Amniotic stem cell (primary cell): Measurements from ENCODE around the gene F7.
"Not testable (repeated sequence)": the region's sequence is repeated elsewhere in the genome, so short reads cannot be mapped to it uniquely, and the experiment has no call there.

Experiments
- DNase-seq: peaks from one replicate; lab custom pipeline; 2025; lab: John Stamatoyannopoulos, UW

The F7 gene

DNA sequence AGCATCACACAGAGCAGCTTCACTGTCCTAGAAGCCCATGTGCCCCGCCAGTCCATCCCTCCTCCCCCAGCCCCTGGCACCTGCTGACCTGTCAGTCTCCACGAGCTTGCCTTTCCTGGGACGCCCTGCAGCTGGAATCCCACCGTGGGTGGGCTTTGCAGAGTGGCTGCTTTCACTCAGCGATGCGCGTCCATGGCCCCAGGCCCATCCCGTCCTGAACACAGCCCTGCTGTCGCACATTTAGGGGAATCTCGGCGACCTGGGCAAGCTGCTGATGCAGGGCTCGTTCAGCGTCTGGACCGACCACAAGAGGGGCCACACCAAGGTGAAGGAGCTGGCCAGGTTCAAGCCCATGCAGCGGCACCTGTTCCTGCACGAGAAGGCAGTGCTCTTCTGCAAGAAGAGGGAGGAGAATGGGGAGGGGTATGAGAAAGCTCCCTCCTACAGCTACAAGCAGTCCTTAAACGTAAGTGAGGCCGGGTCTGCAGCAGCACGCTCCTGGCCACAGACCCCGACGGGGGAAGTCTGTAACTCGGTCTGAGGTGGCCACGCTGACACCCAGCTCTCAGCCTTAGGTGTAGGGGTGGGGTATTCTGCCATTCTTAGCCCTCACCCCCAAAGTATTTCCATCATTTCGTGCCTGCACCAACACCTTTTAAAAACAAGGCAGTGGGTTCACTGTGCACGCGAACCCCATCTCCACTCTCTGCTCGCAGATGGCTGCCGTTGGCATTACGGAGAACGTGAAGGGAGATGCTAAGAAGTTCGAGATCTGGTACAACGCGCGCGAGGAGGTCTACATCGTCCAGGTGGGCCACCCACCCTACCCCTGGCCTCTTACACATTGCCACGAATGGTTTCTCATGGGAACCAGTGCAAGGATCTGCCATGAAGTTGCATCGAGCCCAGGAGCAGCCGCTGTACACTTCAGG, 18.3 kb upstream of the F7 start:
- no peak for DNase-seq

DNA sequence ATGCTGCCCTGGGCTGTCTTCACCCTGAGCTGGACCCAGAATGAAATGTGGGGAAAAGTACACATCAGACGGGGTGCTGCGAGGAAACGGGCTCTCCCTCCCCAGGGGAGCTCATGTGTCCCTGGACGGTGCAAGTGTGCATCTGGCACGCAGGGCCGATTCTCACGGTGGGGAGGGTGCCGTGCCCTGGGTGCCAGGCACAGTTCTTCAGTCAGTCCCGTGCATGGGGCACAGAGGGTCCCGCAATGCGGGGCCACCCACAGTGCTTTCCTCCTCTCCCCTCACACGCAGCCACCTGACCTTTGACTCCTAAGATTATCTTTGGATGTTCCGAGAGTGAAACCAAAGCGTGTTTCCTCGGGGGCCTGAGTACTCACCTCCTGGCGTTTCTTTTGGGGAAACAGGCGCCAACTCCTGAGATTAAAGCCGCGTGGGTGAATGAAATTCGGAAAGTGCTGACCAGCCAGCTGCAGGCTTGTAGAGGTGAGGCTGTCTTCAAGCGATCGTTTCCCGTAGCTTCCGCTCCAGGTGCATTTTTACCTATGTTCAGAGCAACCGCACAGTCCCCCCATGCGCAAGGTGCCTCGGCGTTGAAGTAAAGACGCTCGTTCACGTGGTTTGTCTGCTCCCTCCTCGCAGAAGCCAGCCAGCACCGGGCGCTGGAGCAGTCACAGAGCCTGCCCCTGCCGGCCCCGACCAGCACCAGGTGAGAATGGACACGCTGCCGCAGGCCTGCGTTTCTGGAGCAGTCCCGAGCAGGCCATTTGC, 17.5 kb upstream of the F7 start:
- no peak for DNase-seq

DNA sequence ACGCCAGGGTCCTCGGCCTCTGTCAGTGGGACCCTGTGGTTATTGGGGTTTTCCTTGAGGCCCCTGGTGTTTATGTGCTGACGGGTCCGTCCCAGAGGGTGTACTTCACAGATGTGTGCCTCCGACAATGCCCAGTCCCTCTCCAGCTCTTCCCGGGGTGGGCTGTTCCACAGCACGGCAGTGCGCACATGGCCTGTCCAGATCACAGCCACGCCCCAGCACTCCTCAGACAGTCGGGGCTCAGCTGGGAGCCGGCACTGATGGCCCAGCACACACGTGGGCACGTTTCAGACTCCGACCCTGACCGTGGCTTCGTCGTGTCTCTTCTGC, 16.9 kb upstream of the F7 start:
- DNase-seq: no peak

DNA sequence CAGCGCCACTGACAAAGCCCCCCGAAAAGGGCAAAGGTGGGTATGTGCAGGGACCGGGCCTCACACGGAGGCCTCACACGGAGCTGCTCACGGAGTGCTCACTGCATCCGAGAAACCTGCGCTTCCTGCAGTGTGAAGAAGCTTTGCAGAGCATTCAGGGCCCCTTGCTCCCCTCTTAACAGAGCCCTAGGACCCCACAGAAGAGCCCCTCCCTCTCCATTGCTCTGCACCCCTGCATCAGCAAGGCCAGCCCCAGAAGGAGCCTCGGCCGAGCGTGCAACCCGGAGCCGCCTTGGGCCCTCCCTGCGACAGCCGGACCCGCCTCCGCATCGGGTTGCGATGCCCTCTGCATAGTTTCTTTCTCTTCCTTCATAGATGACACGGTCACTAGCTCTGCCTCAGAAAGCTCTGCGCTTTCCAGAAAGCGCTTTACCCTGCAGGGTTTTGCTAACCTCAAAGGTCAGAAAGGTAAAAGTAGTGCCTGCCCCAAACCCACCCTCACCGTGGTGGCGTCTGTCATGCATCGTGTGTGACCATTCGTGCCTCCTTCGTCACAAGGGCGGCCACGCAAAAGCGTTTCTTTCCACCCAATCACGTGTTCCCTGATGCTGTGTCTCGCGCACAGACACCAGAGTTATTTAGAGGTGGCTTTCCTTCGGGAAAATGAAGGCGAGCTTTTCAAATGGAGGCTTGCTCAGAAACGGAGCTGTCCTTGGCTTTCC, 15.7 kb upstream of the F7 start:
- DNase-seq: no peak

DNA sequence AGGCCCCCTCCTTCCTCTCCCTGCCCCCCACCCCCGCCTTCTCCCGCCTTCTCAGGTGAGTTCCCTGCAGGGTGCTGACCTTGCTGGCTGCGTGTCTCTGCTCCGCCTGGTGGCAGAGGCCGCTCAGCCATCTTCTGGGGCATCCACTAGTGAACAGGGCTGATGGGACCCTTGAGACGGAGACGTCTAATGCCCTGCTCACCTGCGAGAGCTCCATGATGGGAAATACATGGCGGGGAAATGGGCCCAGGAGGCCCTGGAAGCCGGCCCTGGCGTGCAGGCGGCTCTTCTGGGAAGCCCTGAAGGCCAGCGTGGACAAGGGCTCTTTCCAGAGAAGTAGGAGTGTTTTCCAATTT, 15.2 kb upstream of the F7 start:
- no peak for DNase-seq

DNA sequence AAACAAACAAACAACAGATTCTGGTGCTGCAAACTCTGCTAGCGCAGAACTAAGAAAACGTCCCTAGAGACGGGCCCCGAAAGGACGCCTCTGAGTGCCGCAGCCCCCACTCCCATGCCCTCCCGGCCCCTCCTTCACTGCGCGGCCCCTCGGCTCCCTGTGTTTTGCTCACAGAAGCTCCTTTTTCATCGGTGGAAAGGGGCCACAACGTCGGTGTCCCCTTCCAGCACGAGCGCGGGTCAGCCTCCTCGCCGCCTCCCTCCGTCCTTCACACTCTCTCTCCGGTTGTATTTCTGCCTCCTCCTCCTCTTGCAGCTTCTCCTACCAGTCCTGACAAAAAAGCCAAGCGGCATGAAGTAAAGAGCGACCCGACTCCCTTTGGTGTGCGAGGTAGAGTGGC, 14.8 kb upstream of the F7 start:
- no peak for DNase-seq

DNA sequence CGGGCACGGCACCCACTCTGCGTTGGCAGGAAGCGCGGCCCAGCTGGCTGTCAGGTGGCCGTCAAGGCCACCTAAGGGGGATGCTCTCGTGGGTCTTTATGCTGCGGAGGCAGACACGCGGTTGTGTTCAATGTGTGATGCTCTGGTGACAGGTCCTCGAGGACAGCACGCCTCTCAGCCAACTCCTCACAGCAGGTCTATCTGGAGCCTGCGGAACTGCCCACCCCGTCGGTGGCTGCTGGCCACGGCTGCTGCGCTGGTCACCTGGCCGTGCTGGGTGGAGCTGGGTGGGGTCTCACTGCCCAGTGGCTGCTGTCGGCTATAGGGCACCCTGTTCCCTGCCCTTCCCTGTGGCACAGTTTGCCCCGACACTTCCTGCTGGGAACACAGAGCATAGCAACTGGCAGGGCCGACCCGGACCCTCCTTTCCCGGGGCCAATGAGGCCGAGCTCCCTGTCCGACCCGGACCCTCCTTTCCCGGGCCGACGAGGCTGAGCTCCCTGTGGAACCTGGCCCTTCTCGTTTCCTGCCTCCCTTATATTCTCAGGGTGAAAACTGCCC, 14.3 kb upstream of the F7 start:
- no peak for DNase-seq

DNA sequence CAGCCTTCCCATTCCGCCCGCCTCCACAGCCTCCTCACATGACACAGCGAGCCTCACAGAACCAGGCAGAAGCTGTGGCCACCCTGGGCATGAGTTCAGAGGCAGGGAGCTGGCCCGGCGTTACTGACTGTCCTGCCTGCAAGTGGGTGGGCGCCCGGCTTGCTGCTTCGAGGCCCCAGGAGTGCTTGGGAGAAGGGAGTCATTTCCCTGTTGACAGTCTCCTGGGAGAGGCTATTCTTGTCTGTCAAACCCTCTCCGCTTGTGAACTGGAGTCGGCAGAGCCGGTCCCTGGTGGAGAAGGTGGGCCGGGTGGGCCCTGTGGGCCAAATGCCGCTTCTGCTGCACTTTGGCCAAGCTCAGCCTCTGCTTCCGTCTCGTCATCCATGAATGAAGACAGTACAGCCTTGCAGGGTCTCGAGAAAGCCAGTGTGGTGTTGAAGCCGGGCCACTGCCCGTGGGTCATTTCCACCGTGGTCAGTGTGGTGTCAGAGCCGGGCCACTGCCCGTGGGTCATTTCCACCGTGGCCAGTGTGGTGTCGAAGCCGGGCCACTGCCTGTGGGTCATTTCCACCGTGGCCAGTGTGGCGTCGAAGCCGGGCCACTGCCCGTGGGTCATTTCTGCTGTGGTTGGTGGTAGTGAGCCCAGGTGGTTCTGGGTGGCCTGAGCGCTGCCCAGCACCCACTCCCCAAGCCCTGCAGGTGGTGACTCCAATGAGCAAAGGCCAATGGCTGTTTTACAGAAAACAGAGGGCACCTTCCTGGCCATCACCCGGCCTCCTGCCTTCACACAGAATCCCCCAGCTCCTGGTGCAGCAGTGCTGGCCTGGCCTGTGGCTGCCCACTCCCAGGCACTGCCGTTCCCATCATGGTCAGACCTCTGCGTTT, 13.5 kb upstream of the F7 start:
- DNase-seq: no peak

DNA sequence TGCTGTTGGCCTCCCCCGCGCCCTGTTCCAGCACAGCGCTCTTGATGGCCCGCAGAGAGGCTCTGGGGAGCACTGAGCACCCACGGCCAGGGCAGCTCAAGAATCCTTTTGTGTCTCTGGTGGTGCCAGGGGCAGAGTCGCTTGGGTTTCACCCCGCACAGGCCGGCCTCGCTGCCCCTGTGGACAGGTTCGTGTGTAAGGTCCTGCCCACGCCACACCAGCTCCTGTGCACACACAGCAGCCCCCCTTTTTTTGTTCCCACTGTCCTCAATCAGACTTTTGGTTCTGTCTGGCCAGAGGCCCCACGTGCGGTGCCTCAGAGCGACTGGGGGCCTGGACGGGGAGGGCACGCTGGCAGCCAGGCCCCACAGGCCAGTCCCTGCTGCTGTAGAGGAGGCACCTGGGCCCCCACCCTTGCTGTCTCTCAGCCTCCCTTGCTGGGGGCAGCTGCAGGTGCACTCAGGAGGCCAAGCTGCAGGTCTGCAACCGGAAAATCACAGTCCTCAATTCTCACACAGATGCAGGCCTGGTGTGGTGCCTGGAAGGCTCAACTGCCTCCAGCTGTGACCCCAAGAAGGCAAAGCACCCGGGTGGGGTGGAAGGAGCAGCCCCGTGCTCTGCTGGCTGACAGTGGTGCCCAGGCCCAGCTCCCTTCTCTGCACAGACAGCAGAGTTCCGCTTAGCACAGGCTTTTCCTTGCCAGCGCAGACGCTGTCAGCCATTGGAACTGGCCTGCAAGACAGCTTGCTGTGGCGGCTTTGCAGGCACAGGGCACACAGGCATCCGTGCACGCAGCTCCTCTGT, 12.6 kb upstream of the F7 start:
- DNase-seq: no peak

DNA sequence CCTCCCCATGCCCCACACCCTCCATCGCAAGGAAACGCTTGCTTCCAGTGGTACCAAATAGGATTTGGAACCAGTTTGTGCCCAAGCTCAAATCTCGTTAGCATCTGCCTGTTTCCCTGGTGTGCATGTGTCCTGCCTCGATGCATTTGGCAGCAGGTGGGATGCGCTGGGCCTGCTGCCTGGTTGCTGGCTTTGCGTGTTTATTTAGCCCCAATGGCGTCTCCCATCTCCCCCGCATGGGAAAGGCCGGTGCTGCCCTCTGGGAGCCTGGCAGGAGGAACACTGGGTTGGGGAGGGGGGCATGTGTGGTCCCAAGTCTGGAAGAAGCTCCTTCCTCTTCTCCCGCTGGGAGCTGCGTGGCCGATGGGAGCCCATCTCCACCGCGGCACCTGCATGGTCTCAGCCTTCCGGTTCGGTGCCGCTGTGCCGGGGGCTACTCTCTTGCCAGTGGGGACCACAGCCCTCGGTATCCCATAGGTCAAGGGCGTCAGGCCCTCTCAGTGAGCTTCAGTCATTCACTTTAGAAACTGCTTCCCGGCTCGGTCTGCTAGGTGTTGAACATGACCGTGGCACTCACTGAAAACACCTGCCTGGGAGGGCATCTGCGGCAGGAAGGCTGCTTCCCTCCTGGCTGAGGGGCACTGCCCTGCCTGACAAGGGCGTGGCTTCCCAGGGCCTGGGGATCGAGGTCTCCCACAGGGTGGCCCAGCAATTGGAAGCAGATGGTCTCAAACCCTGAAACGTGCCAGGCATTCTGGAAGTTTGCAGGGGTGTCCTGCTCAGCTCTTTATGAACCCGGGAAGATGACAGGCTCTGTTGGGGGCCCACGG, 11.8 kb upstream of the F7 start:
- no peak for DNase-seq

DNA sequence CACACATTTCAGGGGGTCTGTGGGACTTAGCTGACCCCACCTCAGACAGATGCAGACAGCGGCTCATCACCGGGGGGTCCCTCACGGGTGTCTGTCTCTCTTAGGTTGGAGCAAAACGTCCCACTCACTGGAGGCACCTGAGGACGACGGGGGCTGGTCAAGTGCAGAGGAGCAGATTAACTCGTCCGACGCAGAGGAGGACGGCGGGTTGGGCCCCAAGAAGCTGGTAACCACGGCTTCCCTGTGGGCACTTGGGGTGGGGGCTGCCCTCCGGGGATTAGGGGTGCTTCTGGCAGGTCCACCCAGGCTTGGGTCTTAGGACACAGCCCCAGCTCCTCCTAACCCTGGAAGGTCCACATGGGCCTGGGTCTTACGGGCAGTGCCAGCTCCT, 11.2 kb upstream of the F7 start:
- no peak for DNase-seq

DNA sequence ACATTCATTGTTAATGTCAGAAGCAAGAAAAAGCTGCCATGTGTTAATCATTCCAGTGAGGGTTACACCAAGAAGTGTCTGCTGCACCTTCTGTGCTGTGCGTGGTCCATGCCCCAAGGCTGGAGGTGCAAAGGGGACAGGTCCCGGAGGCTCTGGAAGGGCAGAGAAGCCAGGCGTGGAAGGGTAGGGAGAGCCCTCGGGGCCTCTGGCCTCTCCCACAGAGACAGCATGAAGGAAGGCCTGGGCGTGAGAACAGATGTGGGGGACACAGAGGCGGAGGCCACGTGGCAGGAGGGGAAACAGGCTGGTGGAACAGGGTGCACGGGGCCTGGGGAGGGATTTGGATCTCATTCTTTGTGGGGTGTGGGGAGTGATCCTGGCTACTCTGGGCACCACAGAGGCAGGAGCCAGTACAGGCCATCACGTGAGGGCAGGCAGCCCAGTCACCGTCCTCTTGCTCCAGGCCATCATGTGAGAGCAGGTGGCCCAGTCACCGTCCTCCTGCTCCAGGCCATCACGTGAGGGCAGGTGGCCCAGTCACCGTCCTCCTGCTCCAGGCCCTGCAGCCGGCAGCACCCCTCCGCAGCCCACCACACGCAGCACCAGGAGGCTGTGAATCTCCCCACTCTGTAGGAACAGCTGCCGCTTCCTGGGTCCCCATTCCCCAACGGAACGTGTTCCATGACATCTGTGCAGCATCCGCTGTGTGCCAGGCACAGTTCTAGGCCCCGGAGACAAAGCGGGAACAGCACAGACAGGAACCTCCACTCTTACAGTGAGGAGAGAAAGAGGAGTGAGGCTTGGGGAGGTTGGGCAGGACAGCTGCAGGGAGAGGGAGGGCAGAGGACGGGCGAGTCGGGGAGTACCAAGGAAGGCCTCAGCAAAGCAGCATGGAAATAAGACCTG, 10.2 kb upstream of the F7 start:
- no peak for DNase-seq

DNA sequence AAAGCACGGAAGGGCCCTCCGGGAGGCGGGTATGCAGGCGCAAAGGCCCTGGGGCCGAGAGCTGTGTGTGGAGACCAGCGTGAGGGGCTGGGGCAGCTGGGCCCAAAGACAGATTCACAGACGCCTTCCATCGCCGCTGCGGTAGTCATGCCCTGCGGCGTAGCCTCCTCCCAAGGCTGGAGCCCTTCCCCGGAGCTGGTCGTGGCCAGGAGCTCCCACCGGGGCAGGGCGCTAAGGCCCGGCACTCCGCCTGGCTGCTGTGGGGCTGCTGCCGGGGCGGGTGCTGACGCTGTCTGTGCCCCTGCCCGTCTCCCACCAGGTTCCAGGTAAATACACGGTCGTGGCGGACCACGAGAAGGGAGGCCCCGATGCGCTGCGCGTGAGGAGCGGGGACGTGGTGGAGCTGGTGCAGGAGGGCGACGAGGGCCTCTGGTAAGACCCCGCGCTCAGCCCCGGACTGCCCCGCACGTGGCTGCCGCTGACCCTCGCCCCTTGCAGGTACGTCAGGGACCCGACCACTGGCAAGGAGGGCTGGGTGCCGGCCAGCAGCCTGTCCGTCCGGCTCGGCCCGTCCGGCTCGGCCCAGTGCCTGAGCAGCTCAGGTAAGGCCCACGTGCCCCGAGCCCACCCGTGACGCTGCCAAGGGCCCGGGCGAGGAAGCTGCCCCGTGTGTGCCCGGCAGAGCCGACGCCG, 9.4 kb upstream of the F7 start:
- DNase-seq: no peak

DNA sequence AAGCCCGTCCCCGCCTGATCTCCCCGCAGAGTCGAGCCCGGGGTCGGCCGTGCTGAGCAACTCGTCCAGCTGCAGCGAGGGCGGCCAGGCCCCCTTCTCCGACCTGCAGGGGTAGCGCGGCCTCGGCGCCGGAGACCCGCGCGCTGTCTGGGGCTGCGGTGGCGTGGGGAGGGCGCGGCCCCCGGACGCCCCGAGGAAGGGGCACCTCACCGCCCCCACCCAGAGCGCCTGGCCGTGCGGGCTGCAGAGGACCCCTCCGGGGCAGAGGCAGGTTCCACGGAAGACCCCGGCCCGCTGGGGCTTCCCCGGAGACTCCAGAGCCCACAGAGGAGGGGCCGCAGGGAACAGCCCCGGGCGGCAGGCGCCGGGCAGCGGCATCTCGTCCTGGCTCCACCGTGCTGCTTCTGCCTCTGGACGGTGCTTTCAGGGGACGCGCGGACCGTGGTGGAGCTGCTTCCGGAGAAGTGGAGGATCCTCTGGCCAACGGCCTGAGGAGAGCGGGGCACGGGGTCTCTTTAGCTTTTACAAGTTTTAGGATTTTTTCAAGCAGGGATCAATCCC, 8.8 kb upstream of the F7 start:
- DNase-seq: no peak

DNA sequence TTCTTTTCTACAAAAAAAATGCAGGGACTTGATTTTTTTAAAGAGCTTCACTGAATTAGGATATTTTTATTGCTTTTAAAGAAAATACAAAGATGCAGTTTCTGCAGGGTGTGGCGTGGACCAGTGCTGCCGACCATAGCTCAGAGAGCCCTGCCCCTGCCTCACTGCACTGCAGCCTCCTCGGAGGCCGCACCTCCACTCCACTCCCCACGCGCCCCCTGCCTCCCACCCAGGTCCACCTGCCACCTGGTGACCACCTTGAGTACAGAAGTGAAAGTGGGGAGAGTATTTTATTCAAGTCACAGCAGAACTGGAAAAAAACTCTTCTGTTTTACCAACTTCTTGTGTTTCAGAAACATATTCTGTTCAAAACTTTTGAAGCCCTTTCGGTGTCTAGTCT, 7.9 kb upstream of the F7 start:
- DNase-seq: no peak

DNA sequence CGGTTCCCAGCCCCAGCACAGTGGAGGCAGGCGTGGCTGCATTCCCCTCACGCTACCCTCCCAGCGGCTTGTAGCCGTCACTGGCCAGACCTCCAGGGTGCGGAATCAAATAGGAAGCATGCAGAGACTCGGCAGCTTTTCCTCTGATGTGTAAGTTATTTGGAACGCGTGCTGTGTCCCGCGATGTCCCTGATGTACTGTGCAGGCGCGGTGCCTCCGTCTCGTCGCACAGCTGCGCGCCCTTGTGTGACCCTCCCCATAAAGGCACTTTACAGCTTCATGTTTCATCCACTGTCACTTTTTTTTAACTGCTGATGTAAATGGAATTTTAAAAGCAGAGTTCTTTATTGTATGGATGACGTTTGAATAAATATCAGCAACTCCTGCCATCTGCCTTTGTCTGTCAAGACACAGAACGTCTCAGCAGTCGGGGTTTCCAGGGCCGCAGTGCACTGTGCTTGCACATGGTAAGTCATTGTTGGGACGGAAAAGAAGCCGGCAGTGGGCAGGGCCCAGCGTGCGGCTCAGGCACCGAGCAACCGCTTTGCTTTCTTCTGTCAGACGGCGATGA, 7.3 kb upstream of the F7 start:
- DNase-seq: no peak

DNA sequence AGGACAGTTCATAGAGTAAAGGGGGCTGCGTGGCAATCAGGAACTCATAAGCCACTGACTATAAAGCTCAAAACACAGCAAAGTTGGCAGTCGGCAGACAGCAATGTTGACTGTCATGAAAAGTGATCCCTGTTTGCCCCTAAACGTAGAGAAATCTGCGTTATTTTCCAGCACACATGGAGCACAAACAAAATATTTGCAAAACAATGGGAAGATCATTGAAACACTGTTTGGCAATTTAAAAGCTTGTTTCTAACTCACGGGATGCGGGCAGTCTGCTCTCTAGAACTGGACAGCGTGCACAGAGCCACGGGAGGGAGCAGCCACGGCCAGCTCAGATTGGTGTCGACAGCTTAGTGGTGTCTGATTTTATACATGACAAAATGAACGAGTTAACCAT, 6.4 kb upstream of the F7 start:
- DNase-seq: no peak

DNA sequence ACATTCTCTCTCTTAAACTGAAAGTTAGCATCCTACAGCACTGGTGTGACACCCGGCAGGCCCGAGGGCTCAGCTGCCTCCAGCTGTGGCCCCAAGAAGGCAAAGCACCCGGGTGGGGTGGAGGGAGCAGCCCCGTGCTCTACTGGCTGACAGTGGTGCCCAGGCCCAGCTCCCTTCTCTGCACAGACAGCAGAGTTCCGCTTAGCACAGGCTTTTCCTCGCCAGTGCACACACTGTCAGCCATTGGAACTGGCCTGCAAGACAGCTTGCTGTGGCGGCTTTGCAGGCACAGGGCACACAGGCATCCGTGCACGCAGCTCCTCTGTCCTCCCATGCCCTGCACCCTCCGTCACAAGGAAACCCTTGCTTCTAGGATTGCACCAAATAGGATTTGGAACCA, 3.3 kb upstream of the F7 start:
- DNase-seq: not testable (repeated sequence)
